Measurements from ENCODE around the gene PABPN1.

PABPN1 gene

GRCh38 chr14:23306412-23307145, 14.7 kb upstream of the PABPN1 start, which contains the start of gene BCL2L2:
Gene BCL2L2, plus strand, starts transcription at chr14:23306833. Its CDS starts 935 bp downstream, at chr14:23307768.
- TF ChIP-seq CTCF (conservative IDR thresholded peaks at IDR 0.05; ENCODE audit: low read depth, low read length) = no peak
- peak; percentile 59 for DNase-seq (ENCODE audit: low read depth)
- H3K4me3 ChIP-seq (ENCODE audit: low read length) = peak within 1 kb of the TSS; percentile 94

GRCh38 chr14:23307146-23307530, 14.1 kb upstream of the PABPN1 start:
- DNase-seq (ENCODE audit: low read depth) = no peak
- no peak for TF ChIP-seq CTCF (conservative IDR thresholded peaks at IDR 0.05; ENCODE audit: low read depth, low read length)

GRCh38 chr14:23307687-23308644, 13.3 kb upstream of the PABPN1 start:
- peak overlapping the region; percentile 94 for H3K4me3 ChIP-seq (ENCODE audit: low read length)
- TF ChIP-seq CTCF (conservative IDR thresholded peaks at IDR 0.05; ENCODE audit: low read depth, low read length) = no peak
- no peak for DNase-seq (ENCODE audit: low read depth)

More at GRCh38 chr14:23307146-23307530, 14.1 kb upstream of the PABPN1 start:
- peak overlapping the region; percentile 94 for H3K4me3 ChIP-seq (ENCODE audit: low read length)

GRCh38 chr14:23308721-23309445, 12.4 kb upstream of the PABPN1 start:
- DNase-seq (ENCODE audit: low read depth) = no peak
- no peak overlapping the region for H3K4me3 ChIP-seq (ENCODE audit: low read length)
- no peak for TF ChIP-seq CTCF (conservative IDR thresholded peaks at IDR 0.05; ENCODE audit: low read depth, low read length)

- no peak overlapping the region for H3K4me3 ChIP-seq (ENCODE audit: low read length)
- no peak for DNase-seq (ENCODE audit: low read depth)
- TF ChIP-seq CTCF (conservative IDR thresholded peaks at IDR 0.05; ENCODE audit: low read depth, low read length) = no peak
Measured at GRCh38 chr14:23310546-23310945, 10.7 kb upstream of the PABPN1 start.

GRCh38 chr14:23316300-23316699, 5.0 kb upstream of the PABPN1 start:
- no peak for TF ChIP-seq CTCF (conservative IDR thresholded peaks at IDR 0.05; ENCODE audit: low read depth, low read length)
- DNase-seq (ENCODE audit: low read depth) = no peak
- no peak overlapping the region for H3K4me3 ChIP-seq (ENCODE audit: low read length)

All from retinal pigment epithelial cell (primary cell).